ENCODE results near the gene TNFRSF21.

DNA sequence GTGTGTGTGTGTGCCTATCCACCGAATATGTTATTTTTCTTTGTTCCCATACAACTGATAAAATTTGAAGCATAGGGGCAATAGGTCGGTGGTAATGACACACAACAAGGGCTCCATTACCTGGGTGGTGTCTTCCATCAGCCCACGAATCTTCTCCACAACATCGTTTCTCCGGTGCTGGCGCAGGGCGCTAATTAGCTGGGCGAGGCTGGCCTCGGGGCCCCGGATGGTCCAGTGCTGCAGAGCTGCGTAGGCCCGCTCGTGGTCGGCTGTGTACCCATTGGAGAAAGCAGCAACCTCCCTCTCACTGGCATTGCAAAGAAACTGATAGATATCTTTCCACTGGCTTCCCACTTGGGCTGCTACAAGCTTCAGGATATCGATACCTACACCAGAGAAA, 56.6 kb downstream of the TNFRSF21 start:
- TF ChIP-seq, protein P1, sequence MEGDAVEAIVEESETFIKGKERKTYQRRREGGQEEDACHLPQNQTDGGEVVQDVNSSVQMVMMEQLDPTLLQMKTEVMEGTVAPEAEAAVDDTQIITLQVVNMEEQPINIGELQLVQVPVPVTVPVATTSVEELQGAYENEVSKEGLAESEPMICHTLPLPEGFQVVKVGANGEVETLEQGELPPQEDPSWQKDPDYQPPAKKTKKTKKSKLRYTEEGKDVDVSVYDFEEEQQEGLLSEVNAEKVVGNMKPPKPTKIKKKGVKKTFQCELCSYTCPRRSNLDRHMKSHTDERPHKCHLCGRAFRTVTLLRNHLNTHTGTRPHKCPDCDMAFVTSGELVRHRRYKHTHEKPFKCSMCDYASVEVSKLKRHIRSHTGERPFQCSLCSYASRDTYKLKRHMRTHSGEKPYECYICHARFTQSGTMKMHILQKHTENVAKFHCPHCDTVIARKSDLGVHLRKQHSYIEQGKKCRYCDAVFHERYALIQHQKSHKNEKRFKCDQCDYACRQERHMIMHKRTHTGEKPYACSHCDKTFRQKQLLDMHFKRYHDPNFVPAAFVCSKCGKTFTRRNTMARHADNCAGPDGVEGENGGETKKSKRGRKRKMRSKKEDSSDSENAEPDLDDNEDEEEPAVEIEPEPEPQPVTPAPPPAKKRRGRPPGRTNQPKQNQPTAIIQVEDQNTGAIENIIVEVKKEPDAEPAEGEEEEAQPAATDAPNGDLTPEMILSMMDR (IDR thresholded peaks at IDR 0.05; ENCODE audit: low read depth, low read length), result no peak
- no peak for TF ChIP-seq POLR2A (IDR thresholded peaks at IDR 0.05; ENCODE audit: extremely low read depth, insufficient read length)
- TF ChIP-seq, protein P2, sequence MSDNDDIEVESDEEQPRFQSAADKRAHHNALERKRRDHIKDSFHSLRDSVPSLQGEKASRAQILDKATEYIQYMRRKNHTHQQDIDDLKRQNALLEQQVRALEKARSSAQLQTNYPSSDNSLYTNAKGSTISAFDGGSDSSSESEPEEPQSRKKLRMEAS (IDR thresholded peaks at IDR 0.05; ENCODE audit: low read depth, low read length), result no peak

Data from NB4 (cell line).